ENCODE results near the gene PCGF1. TPM values are rescaled to one million over a fixed set of nuclear protein-coding genes. Genes with fewer than 3 reads are reported as not detected.

Gene PCGF1
- total and polyA plus RNA-seq, 2 of the 13 experiments (the other 11 are each of a cell fraction or from before 2014, with no cell fraction given), result 20.4 to 22.6 TPM

- no peak; the same call in 1 of the 2 replicates for TF ChIP-seq E2F2 (CRISPR knock-in tag; IDR thresholded peaks at IDR 0.05; ENCODE audit: borderline replicate concordance)
- peak; percentile 68 for TF ChIP-seq HIVEP1 (CRISPR knock-in tag; IDR thresholded peaks at IDR 0.05)
- TF ChIP-seq, protein P1, sequence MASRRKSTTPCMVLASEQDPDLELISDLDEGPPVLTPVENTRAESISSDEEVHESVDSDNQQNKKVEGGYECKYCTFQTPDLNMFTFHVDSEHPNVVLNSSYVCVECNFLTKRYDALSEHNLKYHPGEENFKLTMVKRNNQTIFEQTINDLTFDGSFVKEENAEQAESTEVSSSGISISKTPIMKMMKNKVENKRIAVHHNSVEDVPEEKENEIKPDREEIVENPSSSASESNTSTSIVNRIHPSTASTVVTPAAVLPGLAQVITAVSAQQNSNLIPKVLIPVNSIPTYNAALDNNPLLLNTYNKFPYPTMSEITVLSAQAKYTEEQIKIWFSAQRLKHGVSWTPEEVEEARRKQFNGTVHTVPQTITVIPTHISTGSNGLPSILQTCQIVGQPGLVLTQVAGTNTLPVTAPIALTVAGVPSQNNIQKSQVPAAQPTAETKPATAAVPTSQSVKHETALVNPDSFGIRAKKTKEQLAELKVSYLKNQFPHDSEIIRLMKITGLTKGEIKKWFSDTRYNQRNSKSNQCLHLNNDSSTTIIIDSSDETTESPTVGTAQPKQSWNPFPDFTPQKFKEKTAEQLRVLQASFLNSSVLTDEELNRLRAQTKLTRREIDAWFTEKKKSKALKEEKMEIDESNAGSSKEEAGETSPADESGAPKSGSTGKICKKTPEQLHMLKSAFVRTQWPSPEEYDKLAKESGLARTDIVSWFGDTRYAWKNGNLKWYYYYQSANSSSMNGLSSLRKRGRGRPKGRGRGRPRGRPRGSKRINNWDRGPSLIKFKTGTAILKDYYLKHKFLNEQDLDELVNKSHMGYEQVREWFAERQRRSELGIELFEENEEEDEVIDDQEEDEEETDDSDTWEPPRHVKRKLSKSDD (CRISPR knock-in tag; IDR thresholded peaks at IDR 0.05; ENCODE audit: low read depth), result peak; percentile 77
- no peak for TF ChIP-seq FOXO1 (CRISPR knock-in tag; IDR thresholded peaks at IDR 0.05)
- TF ChIP-seq SIN3B (IDR thresholded peaks at IDR 0.05; ENCODE audit: low read length), result peak; percentile 98
- no peak for TF ChIP-seq RAD51 (IDR thresholded peaks at IDR 0.05; ENCODE audit: borderline replicate concordance)
- TF ChIP-seq CEBPB (IDR thresholded peaks at IDR 0.05; ENCODE audit: borderline replicate concordance, low read depth, low read length), result no peak
- TF ChIP-seq ZMYM4 (CRISPR knock-in tag; IDR thresholded peaks at IDR 0.05), result peak; percentile 84
- no peak; the same call in 1 of the 2 replicates for TF ChIP-seq WIZ (CRISPR knock-in tag; IDR thresholded peaks at IDR 0.05)
- no peak; a peak in 1 of 4 replicates for TF ChIP-seq MAFK (conservative IDR thresholded peaks at IDR 0.05 in 1 of 2, IDR thresholded peaks at IDR 0.05 in 1 of 2; ENCODE audit: low read length in 2 of 2)
- TF ChIP-seq PRDM10 (CRISPR knock-in tag; IDR thresholded peaks at IDR 0.05; ENCODE audit: low read depth), result peak; percentile 71; the same call in 1 of the 2 replicates
- TF ChIP-seq, protein P2, sequence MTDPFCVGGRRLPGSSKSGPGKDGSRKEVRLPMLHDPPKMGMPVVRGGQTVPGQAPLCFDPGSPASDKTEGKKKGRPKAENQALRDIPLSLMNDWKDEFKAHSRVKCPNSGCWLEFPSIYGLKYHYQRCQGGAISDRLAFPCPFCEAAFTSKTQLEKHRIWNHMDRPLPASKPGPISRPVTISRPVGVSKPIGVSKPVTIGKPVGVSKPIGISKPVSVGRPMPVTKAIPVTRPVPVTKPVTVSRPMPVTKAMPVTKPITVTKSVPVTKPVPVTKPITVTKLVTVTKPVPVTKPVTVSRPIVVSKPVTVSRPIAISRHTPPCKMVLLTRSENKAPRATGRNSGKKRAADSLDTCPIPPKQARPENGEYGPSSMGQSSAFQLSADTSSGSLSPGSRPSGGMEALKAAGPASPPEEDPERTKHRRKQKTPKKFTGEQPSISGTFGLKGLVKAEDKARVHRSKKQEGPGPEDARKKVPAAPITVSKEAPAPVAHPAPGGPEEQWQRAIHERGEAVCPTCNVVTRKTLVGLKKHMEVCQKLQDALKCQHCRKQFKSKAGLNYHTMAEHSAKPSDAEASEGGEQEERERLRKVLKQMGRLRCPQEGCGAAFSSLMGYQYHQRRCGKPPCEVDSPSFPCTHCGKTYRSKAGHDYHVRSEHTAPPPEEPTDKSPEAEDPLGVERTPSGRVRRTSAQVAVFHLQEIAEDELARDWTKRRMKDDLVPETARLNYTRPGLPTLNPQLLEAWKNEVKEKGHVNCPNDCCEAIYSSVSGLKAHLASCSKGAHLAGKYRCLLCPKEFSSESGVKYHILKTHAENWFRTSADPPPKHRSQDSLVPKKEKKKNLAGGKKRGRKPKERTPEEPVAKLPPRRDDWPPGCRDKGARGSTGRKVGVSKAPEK (CRISPR knock-in tag; IDR thresholded peaks at IDR 0.05; ENCODE audit: borderline replicate concordance), result no peak
- TF ChIP-seq SRY (CRISPR knock-in tag; IDR thresholded peaks at IDR 0.05), result peak; percentile 65; the same call in 1 of the 2 replicates
- TF ChIP-seq ZSCAN5A (CRISPR knock-in tag; IDR thresholded peaks at IDR 0.05; ENCODE audit: borderline replicate concordance), result peak; percentile 61
- no peak for TF ChIP-seq XBP1 (CRISPR knock-in tag; IDR thresholded peaks at IDR 0.05)
- TF ChIP-seq RBAK (CRISPR knock-in tag; IDR thresholded peaks at IDR 0.05), result no peak
Observed at GRCh38 chr2:74482801-74483674, 24.5 kb downstream of the PCGF1 start, which contains the start of the genes CCDC142 and TTC31 (continued).
